Immature natural killer cell (primary cell): ENCODE measurements around the gene PSMD1. TPM values are rescaled to one million over a fixed set of nuclear protein-coding genes. Genes with fewer than 3 reads are reported as not detected.

Source experiments
- DNase-seq, 3 donors: peaks; one replicate each; pipeline ENCODE4 v3.0.0; 2022; ENCODE audit warnings: mixed read lengths in 1 of 3
- H3K27ac Mint-ChIP-seq, 6 donors: one replicate each; pipeline ENCODE4 v1.8.0; 2020; ENCODE audit warnings: mixed read lengths in 6 of 6, mild to moderate bottlenecking in 5 of 6, inconsistent platforms in 4 of 6, moderate library complexity in 3 of 6
- H3K27me3 Mint-ChIP-seq, 3 donors: one replicate each; pipeline ENCODE4 v1.8.0; 2020 to 2021; ENCODE audit warnings: low read depth in 3 of 3, mild to moderate bottlenecking in 3 of 3, mixed read lengths in 3 of 3, moderate library complexity in 3 of 3, inconsistent platforms in 1 of 3
- H3K36me3 Mint-ChIP-seq, 3 donors: one replicate each; pipeline ENCODE4 v1.8.0; 2020; ENCODE audit warnings: mixed read lengths in 3 of 3, inconsistent platforms in 2 of 3, mild to moderate bottlenecking in 2 of 3
- H3K4me1 Mint-ChIP-seq, 2 donors: one replicate each; pipeline ENCODE4 v1.8.0; 2020; ENCODE audit warnings: inconsistent platforms in 2 of 2, mild to moderate bottlenecking in 2 of 2, mixed read lengths in 2 of 2, moderate library complexity in 1 of 2
- H3K4me3 Mint-ChIP-seq, 5 donors: one replicate each; pipeline ENCODE4 v1.8.0; 2020; ENCODE audit warnings: mild to moderate bottlenecking in 5 of 5, mixed read lengths in 5 of 5, inconsistent platforms in 3 of 5, moderate library complexity in 3 of 5
- H3K9me3 Mint-ChIP-seq, 6 donors: one replicate each; pipeline ENCODE4 v1.8.0; 2020; ENCODE audit warnings: mild to moderate bottlenecking in 6 of 6, mixed read lengths in 6 of 6, inconsistent platforms in 4 of 6, moderate library complexity in 3 of 6
- polyA plus RNA-seq, 3 donors: library from polyadenylated mRNA; unstranded; fragments of 300-500 nt; fragmentation: Illumina TruSeq; gene quantifications; one replicate each; pipeline ENCODE4 v1.2.3, GENCODE V29; 2021

Gene PSMD1
- polyA plus RNA-seq, 3 donors from 2014 or later, result 35.1 to 79.2 (median 61.0) TPM

GRCh38 chr2:231118614-231118942, 61.9 kb downstream of the PSMD1 start:
- Mint-ChIP-seq H3K36me3 (peaks cover 4 to 14% (median 8%) of the 10 kb centered on the region in 3 donors), H3K27ac (no peak overlapping the region), H3K4me3 (no peak overlapping the region), H3K4me1 (peaks cover 4 to 6% of the 10 kb centered on the region in 2 donors), H3K27me3 (no peaks in the 10 kb centered on the region), H3K9me3 (no peaks in the 10 kb centered on the region)
- no peak for DNase-seq

DNA sequence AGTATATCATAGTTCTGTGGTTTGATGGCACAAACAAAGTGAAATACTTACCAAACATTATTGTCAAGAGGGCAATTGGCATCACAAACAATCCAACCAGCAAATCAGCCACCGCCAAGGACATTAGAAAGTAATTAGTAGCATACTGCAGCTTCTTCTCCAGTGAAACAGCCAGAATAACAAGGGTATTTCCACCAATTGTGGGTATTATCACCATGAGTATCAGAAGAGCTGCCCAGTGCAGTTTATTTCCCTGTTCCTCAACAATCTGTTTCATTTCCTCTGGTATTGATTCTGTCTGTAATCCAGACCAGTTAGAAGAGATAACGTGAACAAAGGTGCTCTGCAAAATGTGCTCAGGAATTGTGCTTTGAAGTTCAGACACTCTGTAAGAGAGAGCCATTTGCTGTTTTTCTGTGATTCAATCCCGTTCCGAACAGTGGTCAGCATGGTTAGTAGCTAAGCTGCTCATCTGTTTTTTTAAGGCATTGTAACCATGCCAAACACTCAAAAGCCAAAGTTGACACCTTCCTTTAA, 66.8 kb downstream of the PSMD1 start:
- Mint-ChIP-seq H3K9me3 (no peaks in the 10 kb centered on the region), H3K4me1 (peaks cover 17 to 39% of the 10 kb centered on the region in 2 donors), H3K27me3 (no peaks in the 10 kb centered on the region), H3K4me3 (no peak overlapping the region), H3K27ac (peak overlapping the region in 1 of 6 donors; percentile 11), H3K36me3 (peaks cover 3 to 8% (median 4%) of the 10 kb centered on the region in 3 donors)
- no peak for DNase-seq

- H3K9me3 Mint-ChIP-seq, result no peaks in the 10 kb centered on the region
- peaks cover 0 to 8% (median 4%) of the 10 kb centered on the region in 3 donors for H3K36me3 Mint-ChIP-seq
- DNase-seq, result no peak
- H3K27me3 Mint-ChIP-seq, result no peaks in the 10 kb centered on the region
- peak within 1 kb of the TSS in 4 of 5 donors; percentile 26 to 45 (median 41) for H3K4me3 Mint-ChIP-seq
- peaks cover 17 to 41% of the 10 kb centered on the region in 2 donors for H3K4me1 Mint-ChIP-seq
- H3K27ac Mint-ChIP-seq, result peak within 1 kb of the TSS in 4 of 6 donors; percentile 10 to 77 (median 22)
Measured at GRCh38 chr2:231124838-231125568, 68.3 kb downstream of the PSMD1 start, which contains the start of gene HTR2B. Gene HTR2B (minus strand): TSS chr2:231125042. CDS start chr2:231123764, 1,278 bp downstream.

GRCh38 chr2:231126123-231126522, 69.5 kb downstream of the PSMD1 start:
- no peaks in the 10 kb centered on the region for H3K36me3 Mint-ChIP-seq
- no peak overlapping the region for H3K27ac Mint-ChIP-seq
- no peaks in the 10 kb centered on the region for H3K9me3 Mint-ChIP-seq
- DNase-seq, result no peak
- H3K4me1 Mint-ChIP-seq, result peaks cover 17 to 41% of the 10 kb centered on the region in 2 donors
- H3K27me3 Mint-ChIP-seq, result no peaks in the 10 kb centered on the region
- H3K4me3 Mint-ChIP-seq, result no peak overlapping the region

DNA sequence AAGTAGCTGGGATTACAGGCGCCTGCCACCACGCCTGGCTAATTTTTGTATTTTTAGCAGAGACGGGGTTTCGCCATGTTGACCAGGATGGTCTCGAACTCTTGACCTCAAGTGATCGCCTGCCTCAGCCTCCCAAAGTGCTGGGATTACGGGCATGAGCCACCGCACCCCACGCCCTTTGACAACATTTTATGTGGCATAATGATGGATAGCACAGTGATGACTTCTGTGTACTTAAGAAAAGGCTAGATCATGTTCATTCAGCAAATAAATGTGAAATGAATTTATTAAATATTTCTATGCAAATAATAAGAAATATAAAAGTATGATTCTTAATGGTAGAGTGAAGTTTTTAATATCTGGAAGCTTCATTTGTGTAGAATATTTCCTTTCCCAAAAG, 70.8 kb downstream of the PSMD1 start:
- H3K27ac Mint-ChIP-seq, result no peak overlapping the region
- no peaks in the 10 kb centered on the region for H3K9me3 Mint-ChIP-seq
- no peaks in the 10 kb centered on the region for H3K27me3 Mint-ChIP-seq
- DNase-seq, result no peak
- H3K4me1 Mint-ChIP-seq, result peaks cover 17 to 41% of the 10 kb centered on the region in 2 donors
- no peaks in the 10 kb centered on the region for H3K36me3 Mint-ChIP-seq
- H3K4me3 Mint-ChIP-seq, result no peak overlapping the region

- no peaks in the 10 kb centered on the region for H3K9me3 Mint-ChIP-seq
- peaks cover 19 to 41% of the 10 kb centered on the region in 2 donors for H3K4me1 Mint-ChIP-seq
- H3K27me3 Mint-ChIP-seq, result no peaks in the 10 kb centered on the region
- DNase-seq, result no peak
- no peak overlapping the region for H3K4me3 Mint-ChIP-seq
- H3K36me3 Mint-ChIP-seq, result no peaks in the 10 kb centered on the region
- H3K27ac Mint-ChIP-seq, result no peak overlapping the region
Measured at GRCh38 chr2:231127936-231128335, 71.3 kb downstream of the PSMD1 start.

DNA sequence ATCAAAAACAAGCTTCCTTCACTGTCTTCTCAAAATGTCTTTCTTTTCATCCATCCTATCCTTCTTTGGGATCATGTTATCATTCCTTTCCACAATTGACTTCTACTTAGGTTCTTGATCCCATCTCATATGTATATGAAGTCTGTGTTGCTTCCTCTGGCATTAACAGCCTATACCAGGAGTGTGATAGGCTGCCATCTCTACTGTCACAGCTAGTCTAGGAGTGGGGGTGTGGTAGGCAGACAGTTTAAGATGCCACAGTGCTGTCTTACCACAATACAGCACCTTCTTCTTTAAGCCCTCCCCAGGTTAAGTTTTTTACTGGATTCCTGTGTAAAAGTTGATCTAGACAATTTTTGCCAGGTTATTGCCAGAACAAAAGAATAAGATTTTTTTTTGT, 71.9 kb downstream of the PSMD1 start:
- Mint-ChIP-seq H3K9me3 (no peaks in the 10 kb centered on the region), H3K4me1 (peaks cover 15 to 35% of the 10 kb centered on the region in 2 donors), H3K36me3 (no peaks in the 10 kb centered on the region), H3K27ac (no peak overlapping the region), H3K4me3 (no peak overlapping the region), H3K27me3 (no peaks in the 10 kb centered on the region)
- DNase-seq, result no peak

GRCh38 chr2:231129216-231129615, 72.5 kb downstream of the PSMD1 start:
- Mint-ChIP-seq H3K4me3 (no peak overlapping the region), H3K4me1 (peaks cover 12 to 28% of the 10 kb centered on the region in 2 donors), H3K27me3 (no peaks in the 10 kb centered on the region), H3K36me3 (no peaks in the 10 kb centered on the region), H3K27ac (no peak overlapping the region), H3K9me3 (no peaks in the 10 kb centered on the region)
- DNase-seq, result no peak

- H3K27ac Mint-ChIP-seq, result no peak overlapping the region
- no peaks in the 10 kb centered on the region for H3K9me3 Mint-ChIP-seq
- no peak for DNase-seq
- H3K36me3 Mint-ChIP-seq, result no peaks in the 10 kb centered on the region
- peaks cover 2 to 15% of the 10 kb centered on the region in 2 donors for H3K4me1 Mint-ChIP-seq
- H3K27me3 Mint-ChIP-seq, result no peaks in the 10 kb centered on the region
- no peak overlapping the region for H3K4me3 Mint-ChIP-seq
Measured at GRCh38 chr2:231130336-231131056, 73.8 kb downstream of the PSMD1 start.

- Mint-ChIP-seq H3K4me3 (no peak overlapping the region), H3K36me3 (no peaks in the 10 kb centered on the region), H3K4me1 (peaks cover 2 to 9% of the 10 kb centered on the region in 2 donors), H3K27me3 (no peaks in the 10 kb centered on the region), H3K9me3 (no peaks in the 10 kb centered on the region), H3K27ac (no peak overlapping the region)
- DNase-seq, result no peak
Measured at GRCh38 chr2:231132129-231132528, 75.5 kb downstream of the PSMD1 start.

DNA sequence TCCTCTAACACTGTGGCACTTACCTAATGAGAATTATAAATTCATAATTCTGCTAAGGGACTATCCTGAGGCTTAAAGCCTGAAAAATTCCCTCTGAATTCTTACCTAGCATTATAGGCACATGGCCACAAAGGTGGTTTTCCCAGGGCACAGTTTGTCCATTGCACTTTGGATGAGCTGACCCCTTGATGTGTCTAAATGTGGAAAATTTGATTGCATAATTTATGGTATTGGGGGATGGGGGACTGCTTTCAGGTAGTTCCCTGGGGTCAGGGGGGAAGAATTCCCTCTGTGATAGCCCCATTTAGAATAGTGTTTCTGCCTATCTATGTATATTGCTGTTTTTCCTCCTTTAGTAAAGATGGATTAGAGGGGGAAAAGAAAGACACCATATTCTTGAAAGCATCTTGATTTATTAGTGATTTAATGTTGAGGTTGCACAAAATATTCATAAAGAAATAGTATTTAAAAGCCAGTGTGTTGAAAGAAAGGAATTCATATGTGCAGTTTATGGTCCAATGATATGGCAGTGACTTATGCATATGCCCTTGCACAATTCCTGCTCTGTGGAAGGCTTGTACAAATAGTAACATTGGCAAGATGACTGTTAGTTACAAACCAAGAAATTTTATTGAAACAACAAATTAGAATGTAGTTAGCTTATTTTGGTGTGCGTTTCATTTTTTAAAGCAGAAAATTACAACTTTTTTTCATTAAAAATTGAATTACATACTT, 76.9 kb downstream of the PSMD1 start:
- DNase-seq, result no peak
- H3K9me3 Mint-ChIP-seq, result no peaks in the 10 kb centered on the region
- peaks cover 1 to 2% of the 10 kb centered on the region in 2 donors for H3K4me1 Mint-ChIP-seq
- H3K36me3 Mint-ChIP-seq, result no peaks in the 10 kb centered on the region
- H3K27me3 Mint-ChIP-seq, result no peaks in the 10 kb centered on the region
- H3K4me3 Mint-ChIP-seq, result no peak overlapping the region
- H3K27ac Mint-ChIP-seq, result no peak overlapping the region

- Mint-ChIP-seq H3K9me3 (no peaks in the 10 kb centered on the region), H3K27ac (peak overlapping the region in 1 of 6 donors; percentile 7), H3K36me3 (peaks cover 0 to 3% (median 0%) of the 10 kb centered on the region in 3 donors), H3K4me1 (peaks cover 0 to 2% of the 10 kb centered on the region in 2 donors), H3K4me3 (no peak overlapping the region), H3K27me3 (no peaks in the 10 kb centered on the region)
- no peak for DNase-seq
Measured at GRCh38 chr2:231134910-231135655, 78.4 kb downstream of the PSMD1 start.

GRCh38 chr2:231138699-231139098, 82.0 kb downstream of the PSMD1 start:
- Mint-ChIP-seq H3K27me3 (no peaks in the 10 kb centered on the region), H3K4me1 (no peaks in the 10 kb centered on the region), H3K27ac (no peak overlapping the region), H3K36me3 (peaks cover 0 to 3% (median 3%) of the 10 kb centered on the region in 3 donors), H3K4me3 (no peak overlapping the region), H3K9me3 (no peaks in the 10 kb centered on the region)
- no peak for DNase-seq
